ACHN (cell line): ENCODE results near the gene ASAP3.

Experiments used
- DNase-seq: peaks from one replicate; pipeline ENCODE4 v3.0.0-alpha.2; 2015
- in situ Hi-C: cut with HindIII; loops from 2 replicates; pipeline ENCODE4 v1.10.0; 2017; ENCODE audit warnings: low sequenced_read_pairs, low pct_ligation_motif_present, low pct_unique_long_range_greater_than_20kb

Gene ASAP3

GRCh38 chr1:23460519-23460918 is 23.5 kb downstream of the ASAP3 start:
- DNase-seq: no peak
- in situ Hi-C loops: no loop called here

GRCh38 chr1:23459338-23459757 is 24.6 kb downstream of the ASAP3 start:
- in situ Hi-C loops: no loop called here
- DNase-seq: no peak

GRCh38 chr1:23456226-23456625 is 27.8 kb downstream of the ASAP3 start:
- DNase-seq: no peak
- in situ Hi-C loops: no loop called here

GRCh38 chr1:23453455-23454000 is 30.5 kb downstream of the ASAP3 start:
- DNase-seq: no peak
- in situ Hi-C loops: no loop called here

GRCh38 chr1:23452011-23452411 is 32.0 kb downstream of the ASAP3 start:
- DNase-seq: no peak
- in situ Hi-C loops: no loop called here

- in situ Hi-C loops: no loop called here
- DNase-seq: no peak
Measured at GRCh38 chr1:23451441-23451840, 32.5 kb downstream of the ASAP3 start.

GRCh38 chr1:23450894-23451293 is 33.1 kb downstream of the ASAP3 start:
- in situ Hi-C loops: no loop called here
- no peak for DNase-seq

- in situ Hi-C loops: no loop called here
- DNase-seq: no peak
Measured at GRCh38 chr1:23449958-23450357, 34.0 kb downstream of the ASAP3 start.

- DNase-seq: no peak
- in situ Hi-C loops: no loop called here
Measured at GRCh38 chr1:23449306-23449705, 34.7 kb downstream of the ASAP3 start.

- in situ Hi-C loops: no loop called here
- no peak for DNase-seq
Measured at GRCh38 chr1:23448846-23449245, 35.1 kb downstream of the ASAP3 start.

- in situ Hi-C loops: no loop called here
- DNase-seq: no peak
Measured at GRCh38 chr1:23446661-23447310, 37.2 kb downstream of the ASAP3 start.

GRCh38 chr1:23444596-23445390 is 39.2 kb downstream of the ASAP3 start:
- no peak for DNase-seq
- in situ Hi-C loops: no loop called here

- DNase-seq: no peak
- in situ Hi-C loops: no loop called here
Measured at GRCh38 chr1:23444104-23444533, 39.9 kb downstream of the ASAP3 start.

- no peak for DNase-seq
- in situ Hi-C loops: no loop called here
Measured at GRCh38 chr1:23442751-23443150, 41.2 kb downstream of the ASAP3 start.

GRCh38 chr1:23441446-23442148 is 42.4 kb downstream of the ASAP3 start:
- no peak for DNase-seq
- in situ Hi-C loops: no loop called here

- in situ Hi-C loops: no loop called here
Measured at GRCh38 chr1:23438545-23438944, 45.4 kb downstream of the ASAP3 start.

GRCh38 chr1:23437355-23437664 is 46.7 kb downstream of the ASAP3 start:
- DNase-seq: no peak
- in situ Hi-C loops: no loop called here

More at GRCh38 chr1:23438545-23438944, 45.4 kb downstream of the ASAP3 start:
- no peak for DNase-seq

GRCh38 chr1:23436520-23437354 is 47.2 kb downstream of the ASAP3 start:
- no peak for DNase-seq
- in situ Hi-C loops: no loop called here
